ENCODE results near the gene NSUN6. TPM values are rescaled to one million over a fixed set of nuclear protein-coding genes. Genes with fewer than 3 reads are reported as not detected.
"Not testable (repeated sequence)": the region's sequence is repeated elsewhere in the genome, so short reads cannot be mapped to it uniquely, and the experiment has no call there.

The NSUN6 gene
- total RNA-seq, 1 experiment from 2014 or later: 8.4 TPM

GRCh38 chr10:18577823-18578685 is 73.3 kb downstream of the NSUN6 start:
- H3K9me3 ChIP-seq (replicated peaks): peaks cover 5% of the 10 kb centered on the region
- H3K36me3 ChIP-seq: 0 out of 2 replicates have a peak, but pooled peaks cover 7% of the 10 kb centered on the region
- no peak overlapping the region for H3K27ac ChIP-seq
- H3K4me3 ChIP-seq: no peak overlapping the region
- no peak for DNase-seq (ENCODE audit: low read depth in 1 of 2, low spot score in 2 of 2)
- H3K27me3 ChIP-seq (replicated peaks): no peaks in the 10 kb centered on the region
- peaks cover 27% of the 10 kb centered on the region for H3K4me1 ChIP-seq (replicated peaks)

GRCh38 chr10:18576586-18576985 is 74.8 kb downstream of the NSUN6 start:
- Histone ChIP-seq H3K36me3 (0 out of 2 replicates have a peak, but pooled peaks cover 7% of the 10 kb centered on the region), H3K4me1 (replicated peaks) (peaks cover 12% of the 10 kb centered on the region), H3K27me3 (replicated peaks) (no peaks in the 10 kb centered on the region), H3K27ac (no peak overlapping the region), H3K4me3 (no peak overlapping the region), H3K9me3 (replicated peaks) (peaks cover 14% of the 10 kb centered on the region)
- no peak for DNase-seq (ENCODE audit: low read depth in 1 of 2, low spot score in 2 of 2)

GRCh38 chr10:18572959-18573561 is 78.3 kb downstream of the NSUN6 start:
- no peak for DNase-seq (ENCODE audit: low read depth in 1 of 2, low spot score in 2 of 2)
- Histone ChIP-seq H3K36me3 (no peaks in the 10 kb centered on the region), H3K27me3 (replicated peaks) (no peaks in the 10 kb centered on the region), H3K27ac (no peak overlapping the region), H3K9me3 (replicated peaks) (peaks cover 18% of the 10 kb centered on the region), H3K4me1 (replicated peaks) (no peaks in the 10 kb centered on the region), H3K4me3 (no peak overlapping the region)

GRCh38 chr10:18571780-18572179 is 79.6 kb downstream of the NSUN6 start:
- no peak overlapping the region for H3K27ac ChIP-seq
- no peak overlapping the region for H3K4me3 ChIP-seq
- no peaks in the 10 kb centered on the region for H3K27me3 ChIP-seq (replicated peaks)
- DNase-seq (ENCODE audit: low read depth in 1 of 2, low spot score in 2 of 2): no peak
- H3K4me1 ChIP-seq (replicated peaks): no peaks in the 10 kb centered on the region
- no peaks in the 10 kb centered on the region for H3K36me3 ChIP-seq
- peaks cover 18% of the 10 kb centered on the region for H3K9me3 ChIP-seq (replicated peaks)

- H3K27ac ChIP-seq: no peak overlapping the region
- H3K27me3 ChIP-seq (replicated peaks): no peaks in the 10 kb centered on the region
- H3K9me3 ChIP-seq (replicated peaks): peaks cover 18% of the 10 kb centered on the region
- no peak overlapping the region for H3K4me3 ChIP-seq
- no peaks in the 10 kb centered on the region for H3K4me1 ChIP-seq (replicated peaks)
- DNase-seq (ENCODE audit: low read depth in 1 of 2, low spot score in 2 of 2): no peak
- no peaks in the 10 kb centered on the region for H3K36me3 ChIP-seq
Measured at GRCh38 chr10:18571076-18571475, 80.3 kb downstream of the NSUN6 start.

- not testable (repeated sequence) for H3K4me1 ChIP-seq (replicated peaks); H3K36me3 ChIP-seq; H3K4me3 ChIP-seq; H3K27me3 ChIP-seq (replicated peaks); DNase-seq (ENCODE audit: low read depth in 1 of 2, low spot score in 2 of 2); H3K27ac ChIP-seq
- H3K9me3 ChIP-seq (replicated peaks): peaks cover 18% of the 10 kb centered on the region
Measured at GRCh38 chr10:18570386-18570785, 81.0 kb downstream of the NSUN6 start.

GRCh38 chr10:18567343-18567856 is 84.0 kb downstream of the NSUN6 start:
- no peaks in the 10 kb centered on the region for H3K36me3 ChIP-seq
- no peak for DNase-seq (ENCODE audit: low read depth in 1 of 2, low spot score in 2 of 2)
- no peak overlapping the region for H3K27ac ChIP-seq
- H3K9me3 ChIP-seq (replicated peaks): peaks cover 9% of the 10 kb centered on the region
- H3K4me1 ChIP-seq (replicated peaks): no peaks in the 10 kb centered on the region
- H3K4me3 ChIP-seq: no peak overlapping the region
- H3K27me3 ChIP-seq (replicated peaks): no peaks in the 10 kb centered on the region

GRCh38 chr10:18566177-18566576 is 85.2 kb downstream of the NSUN6 start:
- Histone ChIP-seq H3K9me3 (replicated peaks) (peaks cover 3% of the 10 kb centered on the region), H3K27me3 (replicated peaks) (no peaks in the 10 kb centered on the region), H3K4me1 (replicated peaks) (no peaks in the 10 kb centered on the region), H3K4me3 (no peak overlapping the region), H3K27ac (no peak overlapping the region), H3K36me3 (no peaks in the 10 kb centered on the region)
- no peak for DNase-seq (ENCODE audit: low read depth in 1 of 2, low spot score in 2 of 2)

GRCh38 chr10:18565006-18565405 is 86.4 kb downstream of the NSUN6 start:
- peaks cover 4% of the 10 kb centered on the region for H3K36me3 ChIP-seq
- H3K4me1 ChIP-seq (replicated peaks): no peaks in the 10 kb centered on the region
- no peak for DNase-seq (ENCODE audit: low read depth in 1 of 2, low spot score in 2 of 2)
- no peak overlapping the region for H3K4me3 ChIP-seq
- H3K27ac ChIP-seq: no peak overlapping the region
- peaks cover 2% of the 10 kb centered on the region for H3K9me3 ChIP-seq (replicated peaks)
- no peaks in the 10 kb centered on the region for H3K27me3 ChIP-seq (replicated peaks)

GRCh38 chr10:18563003-18563726 is 88.2 kb downstream of the NSUN6 start:
- H3K4me1 ChIP-seq (replicated peaks): no peaks in the 10 kb centered on the region
- no peaks in the 10 kb centered on the region for H3K27me3 ChIP-seq (replicated peaks)
- H3K4me3 ChIP-seq: no peak overlapping the region
- H3K36me3 ChIP-seq: peaks cover 6% of the 10 kb centered on the region
- H3K27ac ChIP-seq: no peak overlapping the region
- DNase-seq (ENCODE audit: low read depth in 1 of 2, low spot score in 2 of 2): no peak
- peaks cover 2% of the 10 kb centered on the region for H3K9me3 ChIP-seq (replicated peaks)

GRCh38 chr10:18561861-18562551 is 89.4 kb downstream of the NSUN6 start:
- Histone ChIP-seq H3K36me3 (peaks cover 9% of the 10 kb centered on the region), H3K4me3 (no peak overlapping the region), H3K4me1 (replicated peaks) (no peaks in the 10 kb centered on the region), H3K9me3 (replicated peaks) (peaks cover 4% of the 10 kb centered on the region), H3K27ac (no peak overlapping the region), H3K27me3 (replicated peaks) (no peaks in the 10 kb centered on the region)
- DNase-seq (ENCODE audit: low read depth in 1 of 2, low spot score in 2 of 2): no peak

GRCh38 chr10:18557960-18558359 is 93.4 kb downstream of the NSUN6 start:
- Histone ChIP-seq H3K9me3 (replicated peaks) (peaks cover 16% of the 10 kb centered on the region), H3K27ac (no peak overlapping the region), H3K4me1 (replicated peaks) (no peaks in the 10 kb centered on the region), H3K4me3 (no peak overlapping the region), H3K27me3 (replicated peaks) (no peaks in the 10 kb centered on the region), H3K36me3 (peaks cover 33% of the 10 kb centered on the region)
- no peak for DNase-seq (ENCODE audit: low read depth in 1 of 2, low spot score in 2 of 2)

GRCh38 chr10:18556522-18557147 is 94.8 kb downstream of the NSUN6 start:
- no peak for DNase-seq (ENCODE audit: low read depth in 1 of 2, low spot score in 2 of 2)
- H3K27ac ChIP-seq: no peak overlapping the region
- H3K27me3 ChIP-seq (replicated peaks): no peaks in the 10 kb centered on the region
- peaks cover 17% of the 10 kb centered on the region for H3K9me3 ChIP-seq (replicated peaks)
- H3K4me3 ChIP-seq: no peak overlapping the region
- H3K36me3 ChIP-seq: peaks cover 40% of the 10 kb centered on the region
- H3K4me1 ChIP-seq (replicated peaks): no peaks in the 10 kb centered on the region
